Osteocyte (in vitro differentiated cells): ENCODE measurements around the gene MARCOL. TPM values are rescaled to one million over a fixed set of nuclear protein-coding genes. Genes with fewer than 3 reads are reported as not detected.

Experiments used
- DNase-seq: peaks from one replicate; pipeline ENCODE4 v3.0.0; 2021; ENCODE audit warnings: mixed read lengths; ENCODE audit not compliant: unreplicated experiment; ENCODE audit errors: extremely low spot score
- H3K27ac Mint-ChIP-seq: one replicate; pipeline ENCODE4 v1.8.0; 2021; ENCODE audit warnings: mild to moderate bottlenecking, mixed read lengths; ENCODE audit not compliant: unreplicated experiment
- H3K27me3 Mint-ChIP-seq: one replicate; pipeline ENCODE4 v1.8.0; 2021; ENCODE audit warnings: mixed read lengths; ENCODE audit not compliant: unreplicated experiment
- H3K36me3 Mint-ChIP-seq: one replicate; pipeline ENCODE4 v1.8.0; 2021; ENCODE audit warnings: mixed read lengths; ENCODE audit not compliant: unreplicated experiment
- H3K4me1 Mint-ChIP-seq: one replicate; pipeline ENCODE4 v1.8.0; 2021; ENCODE audit warnings: mixed read lengths; ENCODE audit not compliant: unreplicated experiment
- H3K4me3 Mint-ChIP-seq: one replicate; pipeline ENCODE4 v1.8.0; 2021; ENCODE audit warnings: mild to moderate bottlenecking, moderate library complexity, mixed read lengths; ENCODE audit not compliant: unreplicated experiment
- H3K9me3 Mint-ChIP-seq: one replicate; pipeline ENCODE4 v1.8.0; 2021; ENCODE audit warnings: mixed read lengths; ENCODE audit not compliant: unreplicated experiment
- CTCF ChIP-seq: fragments of 200-600 bp; sonication (generic); IDR thresholded peaks from 2 replicates; pipeline ENCODE4 v1.5.0; 2021; ENCODE audit warnings: antibody characterized with exemption, mild to moderate bottlenecking, moderate library complexity
- total RNA-seq: library from RNA; stranded (reverse); gene quantifications from 2 replicates; pipeline ENCODE4 v1.2.1, GENCODE V29; 2021

The MARCOL gene
- total RNA-seq, 1 donor from 2014 or later: not detected

GRCh38 chr5:148205044-148205806 lies 33.1 kb upstream of the MARCOL start:
- Mint-ChIP-seq H3K27ac (no peak overlapping the region), H3K9me3 (no peaks in the 10 kb centered on the region), H3K4me1 (no peaks in the 10 kb centered on the region), H3K4me3 (no peak overlapping the region), H3K27me3 (peaks cover 35% of the 10 kb centered on the region), H3K36me3 (no peaks in the 10 kb centered on the region)
- TF ChIP-seq CTCF: no peak
- no peak for DNase-seq

- H3K36me3 Mint-ChIP-seq: no peaks in the 10 kb centered on the region
- no peak overlapping the region for H3K4me3 Mint-ChIP-seq
- TF ChIP-seq CTCF: no peak
- no peak overlapping the region for H3K27ac Mint-ChIP-seq
- H3K9me3 Mint-ChIP-seq: no peaks in the 10 kb centered on the region
- peaks cover 37% of the 10 kb centered on the region for H3K27me3 Mint-ChIP-seq
- DNase-seq: no peak
- H3K4me1 Mint-ChIP-seq: no peaks in the 10 kb centered on the region
Observed at GRCh38 chr5:148205865-148206264, 32.5 kb upstream of the MARCOL start.

- DNase-seq: no peak
- Mint-ChIP-seq H3K36me3 (no peaks in the 10 kb centered on the region), H3K27ac (no peak overlapping the region), H3K9me3 (no peaks in the 10 kb centered on the region), H3K4me1 (no peaks in the 10 kb centered on the region), H3K4me3 (no peak overlapping the region), H3K27me3 (peaks cover 36% of the 10 kb centered on the region)
- TF ChIP-seq CTCF: no peak
Observed at GRCh38 chr5:148206620-148207019, 31.7 kb upstream of the MARCOL start.

GRCh38 chr5:148208226-148208625 lies 30.1 kb upstream of the MARCOL start:
- Mint-ChIP-seq H3K4me3 (no peak overlapping the region), H3K27ac (no peak overlapping the region), H3K36me3 (no peaks in the 10 kb centered on the region), H3K4me1 (no peaks in the 10 kb centered on the region), H3K9me3 (no peaks in the 10 kb centered on the region), H3K27me3 (peaks cover 37% of the 10 kb centered on the region)
- no peak for DNase-seq
- no peak for TF ChIP-seq CTCF

GRCh38 chr5:148209151-148209770 lies 29.1 kb upstream of the MARCOL start:
- H3K9me3 Mint-ChIP-seq: no peaks in the 10 kb centered on the region
- no peak for DNase-seq
- no peaks in the 10 kb centered on the region for H3K4me1 Mint-ChIP-seq
- no peak overlapping the region for H3K27ac Mint-ChIP-seq
- H3K36me3 Mint-ChIP-seq: no peaks in the 10 kb centered on the region
- no peak overlapping the region for H3K4me3 Mint-ChIP-seq
- peaks cover 29% of the 10 kb centered on the region for H3K27me3 Mint-ChIP-seq
- TF ChIP-seq CTCF: no peak
